GM15510 (cell line): Measurements from ENCODE around the gene PEBP1.

ENCODE experiments used
- POLR2A ChIP-seq: IDR thresholded peaks from 3 replicates; pipeline ENCODE4 v1.6.1; 2011; ENCODE audit warnings: borderline replicate concordance; ENCODE audit not compliant: insufficient read length; ENCODE audit errors: extremely low read depth

Gene PEBP1

DNA sequence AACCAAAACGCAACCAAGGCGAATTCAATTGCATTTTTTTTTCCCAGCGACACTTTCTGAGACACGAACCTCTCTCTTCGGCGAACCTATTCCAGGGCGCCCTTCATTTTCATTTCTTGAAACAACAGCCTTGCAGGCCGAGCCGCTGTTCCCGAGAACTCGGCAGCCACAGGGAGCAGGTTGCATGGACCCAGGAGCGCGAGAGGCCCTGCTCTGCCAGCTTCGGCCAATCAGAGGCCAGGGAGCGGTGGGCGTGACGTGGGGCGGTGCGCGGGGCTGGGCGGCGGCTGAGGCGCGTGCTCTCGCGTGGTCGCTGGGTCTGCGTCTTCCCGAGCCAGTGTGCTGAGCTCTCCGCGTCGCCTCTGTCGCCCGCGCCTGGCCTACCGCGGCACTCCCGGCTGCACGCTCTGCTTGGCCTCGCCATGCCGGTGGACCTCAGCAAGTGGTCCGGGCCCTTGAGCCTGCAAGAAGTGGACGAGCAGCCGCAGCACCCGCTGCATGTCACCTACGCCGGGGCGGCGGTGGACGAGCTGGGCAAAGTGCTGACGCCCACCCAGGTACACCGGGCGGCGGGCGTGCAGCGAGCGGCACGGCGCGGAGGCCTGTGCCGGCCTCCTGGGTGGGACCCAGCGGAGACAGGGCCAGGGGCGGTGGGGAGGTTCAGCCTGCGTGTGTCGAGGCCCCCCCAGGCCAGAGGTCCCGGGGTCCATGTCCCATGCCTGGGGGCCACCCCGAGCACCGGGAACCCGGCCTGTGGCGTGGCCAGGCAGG is at the start of gene PEBP1:
TSS of gene PEBP1 (plus strand) at position 337 of the 771 bp plus-strand sequence. CDS start at position 423, 86 bp downstream.
- TF ChIP-seq POLR2A, result peak; percentile 91

- TF ChIP-seq POLR2A, result no peak
These were observed 46.1 kb upstream of the PEBP1 start for GRCh38 chr12:118089782-118090181.

GRCh38 chr12:118094039-118094438 is 41.9 kb upstream of the PEBP1 start:
- TF ChIP-seq POLR2A, result no peak

DNA sequence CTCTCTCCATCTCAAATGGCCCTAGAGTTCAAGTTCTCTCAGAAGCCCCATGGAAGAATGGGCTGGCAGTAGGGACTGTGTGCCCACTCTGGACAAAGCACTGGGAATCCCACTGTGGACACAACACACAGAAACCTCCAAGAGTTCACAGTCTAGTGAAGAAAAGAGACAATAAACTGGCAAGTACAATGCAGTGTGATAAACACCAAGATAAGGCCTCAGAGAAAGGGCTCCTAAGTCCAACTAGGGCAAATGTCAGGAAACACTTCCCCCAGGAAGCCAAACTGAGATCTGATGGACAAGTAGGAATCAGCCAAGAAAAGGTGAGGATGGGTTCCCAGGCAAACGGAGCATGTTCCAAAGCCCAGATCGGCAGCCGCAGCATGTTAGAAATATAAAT is 37.5 kb upstream of the PEBP1 start:
- TF ChIP-seq POLR2A, result no peak

DNA sequence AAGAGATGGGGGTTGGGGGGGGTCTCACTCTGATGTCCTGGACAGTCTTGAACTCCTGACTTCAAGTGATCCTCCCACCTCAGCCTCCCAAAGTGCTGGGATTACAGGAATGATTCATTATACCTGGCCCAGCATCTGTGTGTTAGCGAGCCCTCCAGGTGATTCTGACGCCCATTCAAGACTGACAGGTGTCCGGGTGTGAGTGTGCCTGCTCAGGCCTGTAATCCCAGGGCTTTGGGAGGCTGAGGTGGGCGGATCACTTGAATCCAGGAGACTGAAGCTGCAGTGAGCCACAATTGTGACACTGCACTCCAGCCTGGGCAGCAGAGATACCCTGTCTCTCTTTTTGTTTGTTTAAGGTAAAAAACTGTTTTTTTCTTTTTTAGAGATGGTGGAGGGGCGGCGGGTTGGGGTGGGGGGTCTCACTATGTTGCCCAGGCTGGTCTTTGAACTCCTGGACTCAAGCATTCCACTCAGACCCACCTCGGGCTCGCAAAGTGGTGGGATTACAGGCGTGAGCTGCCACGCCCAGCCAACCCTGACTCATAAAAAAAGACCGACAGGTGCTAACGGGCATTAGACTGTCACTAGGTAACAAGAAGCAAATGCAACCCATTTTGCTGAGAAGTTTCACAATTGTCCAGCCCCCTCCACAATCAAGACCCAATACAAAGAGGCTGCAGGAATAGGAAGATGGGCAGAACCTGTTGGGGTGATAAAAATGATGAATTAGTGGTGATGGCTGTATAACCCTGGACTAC is 36.8 kb upstream of the PEBP1 start:
- TF ChIP-seq POLR2A, result no peak

DNA sequence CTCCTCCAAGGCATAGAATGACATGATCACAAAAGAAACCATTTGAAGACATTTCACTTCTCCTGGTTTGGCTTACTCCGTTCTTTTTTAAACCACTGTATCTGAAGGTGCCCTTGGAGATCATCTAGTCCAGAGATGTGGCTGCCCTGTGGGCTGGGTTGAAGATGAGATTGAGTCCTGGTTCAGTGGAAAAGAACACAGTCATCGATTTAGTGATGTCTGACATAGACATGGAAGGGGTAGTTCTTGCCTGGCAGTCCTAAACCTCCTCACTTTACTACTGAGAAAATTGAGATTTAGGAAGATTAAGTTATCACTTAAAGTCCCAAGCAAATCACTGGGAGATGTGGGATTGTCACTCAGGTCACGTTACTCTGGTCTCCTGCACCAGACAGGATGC is 34.9 kb upstream of the PEBP1 start:
- no peak for TF ChIP-seq POLR2A

DNA sequence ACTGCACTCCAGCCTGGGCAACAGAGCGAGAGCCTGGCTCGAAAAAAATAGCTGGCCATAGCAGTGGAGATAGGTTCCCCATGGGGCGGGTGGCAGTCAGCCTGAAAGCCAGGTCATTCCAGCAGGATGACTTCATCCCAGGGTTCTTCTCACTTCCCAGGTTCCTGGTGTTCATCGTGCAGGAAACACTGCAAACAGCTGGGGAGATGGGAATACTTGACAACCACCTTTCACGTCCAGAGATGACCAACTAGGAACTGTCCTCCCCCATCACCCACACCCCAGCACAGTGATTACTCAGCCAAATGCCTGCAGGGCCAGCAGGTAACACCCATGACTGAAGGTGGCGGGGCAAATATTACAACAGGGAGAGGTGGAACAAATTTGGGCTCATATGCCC is 33.9 kb upstream of the PEBP1 start:
- TF ChIP-seq POLR2A, result no peak

GRCh38 chr12:118102609-118103008 is 33.3 kb upstream of the PEBP1 start:
- TF ChIP-seq POLR2A, result no peak

DNA sequence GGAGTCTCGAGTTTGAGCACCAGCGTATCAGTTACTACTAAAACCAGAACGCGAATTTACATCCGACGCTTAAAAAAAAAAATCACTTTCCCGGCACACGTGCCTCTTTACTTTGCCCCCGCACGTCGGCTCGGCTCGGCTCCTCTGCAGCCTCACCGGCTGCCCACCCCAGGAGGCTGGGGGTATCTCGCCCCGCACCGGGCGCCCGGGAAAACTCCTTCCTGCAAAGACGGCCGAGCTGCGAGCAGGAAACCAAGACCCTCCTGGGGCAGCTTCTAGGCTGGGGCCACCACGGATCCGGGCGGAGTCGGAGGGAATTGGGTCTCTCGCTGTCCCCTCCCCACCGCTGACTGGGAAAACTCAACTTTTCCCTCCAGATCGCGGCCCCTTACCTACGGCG is 32.7 kb upstream of the PEBP1 start:
- TF ChIP-seq POLR2A, result no peak

GRCh38 chr12:118103601-118104382 is 32.1 kb upstream of the PEBP1 start, which contains the start of gene VSIG10:
Gene VSIG10, minus strand, starts transcription at chr12:118104011. Its CDS starts 340 bp downstream, at chr12:118103671.
- TF ChIP-seq POLR2A, result no peak

DNA sequence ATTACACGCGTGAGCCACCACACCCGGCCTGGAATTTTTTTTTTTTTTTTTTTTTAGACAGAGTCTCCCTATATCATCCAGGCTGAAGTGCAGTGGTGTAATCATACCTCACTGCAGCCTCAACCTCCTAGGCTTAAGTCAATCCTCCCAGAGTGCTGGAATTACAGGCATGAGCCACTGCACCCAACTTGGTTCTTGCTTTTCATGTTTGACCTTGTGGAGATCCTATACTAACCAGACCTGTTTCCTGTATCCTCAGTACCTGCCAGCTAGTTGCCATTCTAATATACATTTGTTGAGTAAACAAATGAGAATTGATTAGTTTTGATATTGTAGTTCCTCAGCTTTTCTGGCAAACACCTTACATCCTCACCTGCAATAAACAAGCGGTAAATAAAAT is 28.9 kb upstream of the PEBP1 start:
- no peak for TF ChIP-seq POLR2A

DNA sequence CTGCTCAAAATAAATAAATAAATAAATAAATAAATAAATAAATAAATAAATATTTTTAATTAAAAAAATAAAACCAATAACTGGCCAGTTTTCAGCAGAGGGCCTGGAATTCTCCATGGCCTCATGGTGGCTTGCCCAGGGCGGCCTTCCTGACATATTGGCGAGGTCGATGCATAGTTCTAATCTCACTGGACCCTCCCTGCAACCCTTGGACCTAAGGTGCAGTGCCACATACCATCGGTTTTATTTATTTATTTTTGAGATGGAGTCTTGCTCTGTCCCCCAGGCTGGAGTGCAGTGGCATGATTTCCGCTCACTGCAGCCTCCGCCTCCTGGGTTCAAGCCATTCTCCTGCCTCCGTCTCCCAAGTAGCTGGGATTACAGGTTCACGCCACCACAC is 28.2 kb upstream of the PEBP1 start:
- TF ChIP-seq POLR2A, result no peak

DNA sequence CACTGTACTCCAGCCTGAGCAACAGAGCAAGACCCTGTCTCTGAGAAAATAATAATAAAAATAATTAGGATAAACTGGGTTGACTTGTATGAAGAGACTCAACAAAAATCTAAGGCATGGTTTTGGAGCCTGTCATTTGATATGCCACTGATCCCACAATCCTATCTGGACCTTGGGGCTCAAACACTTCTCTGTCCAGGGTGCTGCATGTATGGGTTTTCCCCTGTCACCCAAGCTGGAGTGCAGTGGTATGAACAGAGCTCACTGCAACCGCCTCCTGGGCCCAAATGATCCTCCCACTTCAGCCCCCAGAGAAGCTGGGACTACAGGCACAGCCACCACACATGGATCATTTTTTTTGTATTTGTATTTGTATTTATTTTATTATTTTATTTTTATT is 26.8 kb upstream of the PEBP1 start:
- no peak for TF ChIP-seq POLR2A

- TF ChIP-seq POLR2A, result no peak
These were observed 16.5 kb upstream of the PEBP1 start for GRCh38 chr12:118119449-118119879.
